Ovary (tissue), 1 donor: ENCODE measurements around the gene ATAD3C.
"Not testable (repeated sequence)": the region's sequence is repeated elsewhere in the genome, so short reads cannot be mapped to it uniquely, and the experiment has no call there.

ENCODE experiments used
- EP300 ChIP-seq: sonication (generic); formaldehyde crosslinking; IDR thresholded peaks from one replicate; pipeline ENCODE4 v1.6.1; 2017; ENCODE audit warnings: antibody characterized with exemption
- POLR2A ChIP-seq: fragments of 450-650 bp; IDR thresholded peaks from one replicate; pipeline ENCODE4 v1.6.1; 2017; ENCODE audit warnings: antibody characterized with exemption, mild to moderate bottlenecking, moderate library complexity

DNA sequence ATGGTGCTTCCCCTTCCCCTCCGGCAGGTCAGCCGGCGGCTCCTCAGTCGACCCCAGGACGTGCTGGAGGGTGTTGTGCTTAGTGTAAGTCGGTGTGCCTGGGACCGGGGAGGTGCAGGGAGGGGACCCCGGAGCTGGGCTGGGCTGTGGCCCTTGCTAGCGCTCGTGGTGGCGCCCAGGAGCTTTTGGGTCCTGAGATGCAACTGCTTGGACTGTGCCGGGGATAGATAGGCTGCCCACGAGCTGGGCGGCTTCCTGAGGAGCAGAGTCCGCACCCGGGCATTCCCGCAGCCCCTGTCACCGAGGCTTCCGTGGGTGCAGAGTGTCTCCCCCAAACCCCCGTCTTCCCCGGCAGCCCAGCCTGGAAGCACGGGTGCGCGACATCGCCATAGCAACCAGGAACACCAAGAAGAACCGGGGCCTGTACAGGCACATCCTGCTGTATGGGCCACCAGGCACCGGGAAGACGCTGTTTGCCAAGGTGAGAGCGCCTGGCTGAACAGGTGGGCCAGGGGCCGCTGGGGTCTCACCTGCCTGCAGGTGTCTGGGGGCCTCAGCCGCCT is 36.3 kb downstream of the ATAD3C start:
- not testable (repeated sequence) for TF ChIP-seq EP300, POLR2A
